K562 (cell line): ENCODE measurements around the gene RGS7.

Experiments
- CHD2 ChIP-seq: IDR thresholded peaks from 2 replicates; pipeline ENCODE4 v1.6.1; 2011; ENCODE audit warnings: low read depth, low read length
- EGR1 ChIP-seq: fragments of 450-650 bp; conservative IDR thresholded peaks from 2 replicates; pipeline ENCODE4 v1.6.1; 2017; ENCODE audit warnings: mild to moderate bottlenecking
- ETV1 ChIP-seq: fragments of 450-650 bp; conservative IDR thresholded peaks from 2 replicates; pipeline ENCODE4 v1.6.1; 2016; ENCODE audit warnings: missing genetic modification characterization, control low read depth, low read depth, missing compliant biosample characterization
- MAFK ChIP-seq: IDR thresholded peaks from 2 replicates; pipeline ENCODE4 v1.6.1; 2011; ENCODE audit warnings: low read length, improper control_type of control experiment
- MYC ChIP-seq, 2 experiments: fragments of 250-450 bp in 1 of 2; sonication (Bioruptor Pico) in 1 of 2; IDR thresholded peaks; 2 replicates each; pipeline versions ENCODE4 v1.5.1 to v1.6.1; 2012 to 2021; ENCODE audit warnings: low read depth in 2 of 2, borderline replicate concordance in 1 of 2, improper control_type of control experiment in 1 of 2, low read length in 1 of 2, mild to moderate bottlenecking in 1 of 2, moderate library complexity in 1 of 2
- POLR2G ChIP-seq: fragments of 200-400 bp; formaldehyde crosslinking; IDR thresholded peaks from 2 replicates; pipeline ENCODE4 v1.6.1; 2017; ENCODE audit warnings: low read depth, mild to moderate bottlenecking, antibody characterized with exemption, low read length, moderate library complexity
- SP1 ChIP-seq: sonication (generic); formaldehyde crosslinking; IDR thresholded peaks from 2 replicates; pipeline ENCODE4 v1.8.1; 2022; ENCODE audit warnings: mild to moderate bottlenecking, missing genetic modification reagents
- ZBTB7A ChIP-seq: IDR thresholded peaks from 2 replicates; pipeline ENCODE4 v1.6.1; 2011; ENCODE audit warnings: low read depth, mild to moderate bottlenecking, low read length, moderate library complexity, borderline replicate concordance; ENCODE audit not compliant: control insufficient read depth
- ZNF184 ChIP-seq: sonication (generic); formaldehyde crosslinking; IDR thresholded peaks from 2 replicates; pipeline ENCODE4 v1.5.0; 2020; ENCODE audit warnings: missing genetic modification reagents
- ZNF551 ChIP-seq: fragments of 250-450 bp; sonication (Bioruptor Pico); IDR thresholded peaks from 2 replicates; pipeline ENCODE4 v1.5.0; 2021; ENCODE audit warnings: mild to moderate bottlenecking, moderate library complexity
- TF ChIP-seq, protein P1 (sequence below): sonication (generic); formaldehyde crosslinking; IDR thresholded peaks from 2 replicates; pipeline ENCODE4 v1.8.1; 2023; ENCODE audit warnings: mild to moderate bottlenecking, missing genetic modification reagents
- TF ChIP-seq, protein P2 (sequence below): sonication (generic); formaldehyde crosslinking; IDR thresholded peaks from 2 replicates; pipeline ENCODE4 v1.9.0; 2022; ENCODE audit warnings: mild to moderate bottlenecking, missing genetic modification reagents
- TF ChIP-seq, protein P3 (sequence below): fragments of 250-450 bp; sonication (Bioruptor Pico); IDR thresholded peaks from 2 replicates; pipeline ENCODE4 v1.5.0; 2021; ENCODE audit warnings: mild to moderate bottlenecking, borderline replicate concordance

DNA sequence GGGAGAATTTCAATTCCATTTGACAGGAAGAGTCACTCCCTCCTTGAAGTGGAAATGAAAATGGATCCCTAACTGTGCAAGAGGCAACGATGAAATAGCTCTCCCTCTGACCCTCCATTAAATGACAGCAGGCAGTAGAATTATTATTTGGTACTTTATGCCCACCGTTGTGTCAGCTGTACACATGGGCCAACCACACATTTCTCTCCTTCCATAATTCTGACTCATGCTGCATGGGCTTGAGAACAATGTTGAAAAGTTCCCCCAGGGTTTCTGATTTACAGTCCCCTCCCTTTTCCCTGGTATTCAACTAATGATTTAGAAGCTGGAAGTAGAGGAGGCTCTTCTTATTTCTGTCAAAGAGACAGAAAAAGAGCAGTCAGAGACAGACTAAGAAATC lies 103.5 kb downstream of the RGS7 start:
- TF ChIP-seq EGR1 (no peak), CHD2 (no peak), ZBTB7A (no peak), SP1 (no peak), ZNF184 (no peak), MYC (IDR thresholded peaks at IDR 0.05; ENCODE audit: low read depth, low read length) (no peak), MYC (CRISPR knock-in tag; IDR thresholded peaks at IDR 0.05; ENCODE audit: borderline replicate concordance, low read depth) (no peak), ETV1 (no peak), MAFK (no peak), ZNF551 (no peak), POLR2G (no peak)
- TF ChIP-seq, protein P1, sequence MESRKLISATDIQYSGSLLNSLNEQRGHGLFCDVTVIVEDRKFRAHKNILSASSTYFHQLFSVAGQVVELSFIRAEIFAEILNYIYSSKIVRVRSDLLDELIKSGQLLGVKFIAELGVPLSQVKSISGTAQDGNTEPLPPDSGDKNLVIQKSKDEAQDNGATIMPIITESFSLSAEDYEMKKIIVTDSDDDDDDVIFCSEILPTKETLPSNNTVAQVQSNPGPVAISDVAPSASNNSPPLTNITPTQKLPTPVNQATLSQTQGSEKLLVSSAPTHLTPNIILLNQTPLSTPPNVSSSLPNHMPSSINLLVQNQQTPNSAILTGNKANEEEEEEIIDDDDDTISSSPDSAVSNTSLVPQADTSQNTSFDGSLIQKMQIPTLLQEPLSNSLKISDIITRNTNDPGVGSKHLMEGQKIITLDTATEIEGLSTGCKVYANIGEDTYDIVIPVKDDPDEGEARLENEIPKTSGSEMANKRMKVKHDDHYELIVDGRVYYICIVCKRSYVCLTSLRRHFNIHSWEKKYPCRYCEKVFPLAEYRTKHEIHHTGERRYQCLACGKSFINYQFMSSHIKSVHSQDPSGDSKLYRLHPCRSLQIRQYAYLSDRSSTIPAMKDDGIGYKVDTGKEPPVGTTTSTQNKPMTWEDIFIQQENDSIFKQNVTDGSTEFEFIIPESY (CRISPR knock-in tag), result no peak
- TF ChIP-seq, protein P2, sequence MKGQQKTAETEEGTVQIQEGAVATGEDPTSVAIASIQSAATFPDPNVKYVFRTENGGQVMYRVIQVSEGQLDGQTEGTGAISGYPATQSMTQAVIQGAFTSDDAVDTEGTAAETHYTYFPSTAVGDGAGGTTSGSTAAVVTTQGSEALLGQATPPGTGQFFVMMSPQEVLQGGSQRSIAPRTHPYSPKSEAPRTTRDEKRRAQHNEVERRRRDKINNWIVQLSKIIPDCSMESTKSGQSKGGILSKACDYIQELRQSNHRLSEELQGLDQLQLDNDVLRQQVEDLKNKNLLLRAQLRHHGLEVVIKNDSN (CRISPR knock-in tag), result no peak
- TF ChIP-seq, protein P3, sequence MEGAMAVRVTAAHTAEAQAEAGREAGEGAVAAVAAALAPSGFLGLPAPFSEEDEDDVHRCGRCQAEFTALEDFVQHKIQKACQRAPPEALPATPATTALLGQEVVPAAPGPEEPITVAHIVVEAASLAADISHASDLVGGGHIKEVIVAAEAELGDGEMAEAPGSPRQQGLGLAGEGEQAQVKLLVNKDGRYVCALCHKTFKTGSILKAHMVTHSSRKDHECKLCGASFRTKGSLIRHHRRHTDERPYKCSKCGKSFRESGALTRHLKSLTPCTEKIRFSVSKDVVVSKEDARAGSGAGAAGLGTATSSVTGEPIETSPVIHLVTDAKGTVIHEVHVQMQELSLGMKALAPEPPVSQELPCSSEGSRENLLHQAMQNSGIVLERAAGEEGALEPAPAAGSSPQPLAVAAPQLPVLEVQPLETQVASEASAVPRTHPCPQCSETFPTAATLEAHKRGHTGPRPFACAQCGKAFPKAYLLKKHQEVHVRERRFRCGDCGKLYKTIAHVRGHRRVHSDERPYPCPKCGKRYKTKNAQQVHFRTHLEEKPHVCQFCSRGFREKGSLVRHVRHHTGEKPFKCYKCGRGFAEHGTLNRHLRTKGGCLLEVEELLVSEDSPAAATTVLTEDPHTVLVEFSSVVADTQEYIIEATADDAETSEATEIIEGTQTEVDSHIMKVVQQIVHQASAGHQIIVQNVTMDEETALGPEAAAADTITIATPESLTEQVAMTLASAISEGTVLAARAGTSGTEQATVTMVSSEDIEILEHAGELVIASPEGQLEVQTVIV (CRISPR knock-in tag), result no peak
